SK-N-SH treated with all-trans-retinoic acid at 6 μM for 48 hours (cell line): ENCODE measurements around the gene DLL4.

Experiments
- ATAC-seq: fragments of 200-7000 bp; cut with Tn5 transposase; 3 replicates; pipeline ENCODE4 v1.9.1; 2020; ENCODE audit warnings: mild to moderate bottlenecking, moderate library complexity
- BACH2 ChIP-seq: fragments of 250-450 bp; sonication (Bioruptor Pico); IDR thresholded peaks from 2 replicates; pipeline ENCODE4 v1.9.0; 2021; ENCODE audit warnings: mild to moderate bottlenecking, borderline replicate concordance
- CSDC2 ChIP-seq: fragments of 250-450 bp; sonication (Bioruptor Pico); IDR thresholded peaks from 2 replicates; pipeline ENCODE4 v1.5.0; 2020; ENCODE audit warnings: mild to moderate bottlenecking, moderate library complexity
- ESRRG ChIP-seq: fragments of 250-450 bp; sonication (Bioruptor Pico); IDR thresholded peaks from 2 replicates; pipeline ENCODE4 v1.6.1; 2021; ENCODE audit warnings: mild to moderate bottlenecking
- GLIS3 ChIP-seq: fragments of 250-450 bp; sonication (Bioruptor Pico); IDR thresholded peaks from 2 replicates; pipeline ENCODE4 v1.5.0; 2020; ENCODE audit warnings: mild to moderate bottlenecking, moderate library complexity
- ISL1 ChIP-seq: fragments of 250-450 bp; sonication (Bioruptor Pico); IDR thresholded peaks from 2 replicates; pipeline ENCODE4 v2.1.2; 2022; ENCODE audit warnings: mild to moderate bottlenecking, moderate library complexity
- OSR1 ChIP-seq: fragments of 250-450 bp; sonication (Bioruptor Pico); IDR thresholded peaks from 2 replicates; pipeline ENCODE4 v1.8.0; 2022; ENCODE audit warnings: moderate library complexity, mild to moderate bottlenecking, inconsistent platforms
- PATZ1 ChIP-seq: fragments of 250-450 bp; sonication (Bioruptor Pico); IDR thresholded peaks from 2 replicates; pipeline ENCODE4 v1.8.0; 2020; ENCODE audit warnings: mild to moderate bottlenecking, moderate library complexity, borderline replicate concordance
- PPARA ChIP-seq: fragments of 250-450 bp; sonication (Bioruptor Pico); IDR thresholded peaks from 2 replicates; pipeline ENCODE4 v1.5.0; 2020; ENCODE audit warnings: mild to moderate bottlenecking, borderline replicate concordance
- RARB ChIP-seq: fragments of 250-450 bp; sonication (Bioruptor Pico); IDR thresholded peaks from 2 replicates; pipeline ENCODE4 v1.8.0; 2021; ENCODE audit warnings: mild to moderate bottlenecking, moderate library complexity
- SNAI2 ChIP-seq: fragments of 250-450 bp; sonication (Bioruptor Pico); IDR thresholded peaks from 2 replicates; pipeline ENCODE4 v1.5.0; 2020; ENCODE audit warnings: mild to moderate bottlenecking, moderate library complexity
- TCF4 ChIP-seq: fragments of 250-450 bp; sonication (Bioruptor Pico); IDR thresholded peaks from 2 replicates; pipeline ENCODE4 v1.8.0; 2021; ENCODE audit warnings: mild to moderate bottlenecking, moderate library complexity, borderline replicate concordance
- TOX ChIP-seq: fragments of 250-450 bp; sonication (Bioruptor Pico); IDR thresholded peaks from 2 replicates; pipeline ENCODE4 v1.8.0; 2021; ENCODE audit warnings: mild to moderate bottlenecking, moderate library complexity, borderline replicate concordance
- TSHZ2 ChIP-seq: fragments of 250-450 bp; sonication (Bioruptor Pico); IDR thresholded peaks from 2 replicates; pipeline ENCODE4 v1.5.0; 2020; ENCODE audit warnings: mild to moderate bottlenecking, moderate library complexity
- ZC3H10 ChIP-seq: fragments of 250-450 bp; sonication (Bioruptor Pico); IDR thresholded peaks from 2 replicates; pipeline ENCODE4 v1.5.1; 2021; ENCODE audit warnings: mild to moderate bottlenecking, moderate library complexity
- ZFP3 ChIP-seq: fragments of 250-450 bp; sonication (Bioruptor Pico); IDR thresholded peaks from 2 replicates; pipeline ENCODE4 v1.5.0; 2020; ENCODE audit warnings: mild to moderate bottlenecking, moderate library complexity
- ZNF565 ChIP-seq: fragments of 450-650 bp; formaldehyde crosslinking; conservative IDR thresholded peaks from 2 replicates; pipeline ENCODE4 v1.5.0; 2020; ENCODE audit warnings: low read depth, mild to moderate bottlenecking, moderate library complexity
- ZNF70 ChIP-seq: fragments of 450-650 bp; formaldehyde crosslinking; IDR thresholded peaks from 2 replicates; pipeline ENCODE4 v1.5.0; 2020; ENCODE audit warnings: mild to moderate bottlenecking, moderate library complexity
- ZNF8 ChIP-seq: fragments of 450-650 bp; formaldehyde crosslinking; IDR thresholded peaks from 2 replicates; pipeline ENCODE4 v1.5.0; 2020; ENCODE audit warnings: mild to moderate bottlenecking, moderate library complexity
- TF ChIP-seq, protein P1 (sequence below): fragments of 250-450 bp; sonication (Bioruptor Pico); IDR thresholded peaks from 2 replicates; pipeline ENCODE4 v1.5.1; 2020; ENCODE audit warnings: low read depth, mild to moderate bottlenecking, moderate library complexity
- TF ChIP-seq, protein P2 (sequence below): fragments of 250-450 bp; sonication (Bioruptor Pico); IDR thresholded peaks from 2 replicates; pipeline ENCODE4 v1.5.1; 2021; ENCODE audit warnings: mild to moderate bottlenecking, moderate library complexity

DLL4 gene

GRCh38 chr15:40914486-40914885 lies 14.7 kb upstream of the DLL4 start:
- TF ChIP-seq OSR1 (CRISPR knock-in tag) (no peak), ZNF70 (CRISPR knock-in tag) (no peak), TSHZ2 (CRISPR knock-in tag) (no peak), ZNF8 (no peak), CSDC2 (CRISPR knock-in tag) (no peak), BACH2 (CRISPR knock-in tag) (no peak), ISL1 (CRISPR knock-in tag) (no peak), TOX (CRISPR knock-in tag) (no peak), GLIS3 (CRISPR knock-in tag) (no peak), ZNF565 (no peak), SNAI2 (CRISPR knock-in tag) (no peak), PATZ1 (CRISPR knock-in tag) (no peak), RARB (CRISPR knock-in tag) (no peak)
- TF ChIP-seq, protein P1, sequence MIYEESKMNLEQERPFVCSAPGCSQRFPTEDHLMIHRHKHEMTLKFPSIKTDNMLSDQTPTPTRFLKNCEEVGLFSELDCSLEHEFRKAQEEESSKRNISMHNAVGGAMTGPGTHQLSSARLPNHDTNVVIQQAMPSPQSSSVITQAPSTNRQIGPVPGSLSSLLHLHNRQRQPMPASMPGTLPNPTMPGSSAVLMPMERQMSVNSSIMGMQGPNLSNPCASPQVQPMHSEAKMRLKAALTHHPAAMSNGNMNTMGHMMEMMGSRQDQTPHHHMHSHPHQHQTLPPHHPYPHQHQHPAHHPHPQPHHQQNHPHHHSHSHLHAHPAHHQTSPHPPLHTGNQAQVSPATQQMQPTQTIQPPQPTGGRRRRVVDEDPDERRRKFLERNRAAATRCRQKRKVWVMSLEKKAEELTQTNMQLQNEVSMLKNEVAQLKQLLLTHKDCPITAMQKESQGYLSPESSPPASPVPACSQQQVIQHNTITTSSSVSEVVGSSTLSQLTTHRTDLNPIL (CRISPR knock-in tag) = no peak
- TF ChIP-seq, protein P2, sequence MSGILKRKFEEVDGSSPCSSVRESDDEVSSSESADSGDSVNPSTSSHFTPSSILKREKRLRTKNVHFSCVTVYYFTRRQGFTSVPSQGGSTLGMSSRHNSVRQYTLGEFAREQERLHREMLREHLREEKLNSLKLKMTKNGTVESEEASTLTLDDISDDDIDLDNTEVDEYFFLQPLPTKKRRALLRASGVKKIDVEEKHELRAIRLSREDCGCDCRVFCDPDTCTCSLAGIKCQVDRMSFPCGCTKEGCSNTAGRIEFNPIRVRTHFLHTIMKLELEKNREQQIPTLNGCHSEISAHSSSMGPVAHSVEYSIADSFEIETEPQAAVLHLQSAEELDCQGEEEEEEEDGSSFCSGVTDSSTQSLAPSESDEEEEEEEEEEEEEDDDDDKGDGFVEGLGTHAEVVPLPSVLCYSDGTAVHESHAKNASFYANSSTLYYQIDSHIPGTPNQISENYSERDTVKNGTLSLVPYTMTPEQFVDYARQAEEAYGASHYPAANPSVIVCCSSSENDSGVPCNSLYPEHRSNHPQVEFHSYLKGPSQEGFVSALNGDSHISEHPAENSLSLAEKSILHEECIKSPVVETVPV = no peak

GRCh38 chr15:40915116-40915661 lies 14.0 kb upstream of the DLL4 start:
- ATAC-seq = no peak
- no peak for TF ChIP-seq ZC3H10 (CRISPR knock-in tag)
- TF ChIP-seq ZFP3 (CRISPR knock-in tag) = no peak
- no peak for TF ChIP-seq PPARA
- no peak for TF ChIP-seq RARB (CRISPR knock-in tag)
- no peak for TF ChIP-seq GLIS3 (CRISPR knock-in tag)
- TF ChIP-seq ZNF8 = no peak
- no peak for TF ChIP-seq SNAI2 (CRISPR knock-in tag)
- no peak for TF ChIP-seq ESRRG (CRISPR knock-in tag)
- TF ChIP-seq TSHZ2 (CRISPR knock-in tag) = no peak
- TF ChIP-seq CSDC2 (CRISPR knock-in tag) = no peak
- TF ChIP-seq TOX (CRISPR knock-in tag) = no peak
- no peak for TF ChIP-seq TCF4 (CRISPR knock-in tag)

More at GRCh38 chr15:40914486-40914885, 14.7 kb upstream of the DLL4 start:
- no peak for ATAC-seq

- TF ChIP-seq ZC3H10 (CRISPR knock-in tag) (no peak), ISL1 (CRISPR knock-in tag) (no peak), TCF4 (CRISPR knock-in tag) (no peak), PPARA (no peak), TSHZ2 (CRISPR knock-in tag) (no peak), CSDC2 (CRISPR knock-in tag) (no peak), RARB (CRISPR knock-in tag) (no peak)
- no peak for ATAC-seq
These were observed 13.5 kb upstream of the DLL4 start for GRCh38 chr15:40915679-40916078.
